ENCODE data around the gene FRK.

DNA sequence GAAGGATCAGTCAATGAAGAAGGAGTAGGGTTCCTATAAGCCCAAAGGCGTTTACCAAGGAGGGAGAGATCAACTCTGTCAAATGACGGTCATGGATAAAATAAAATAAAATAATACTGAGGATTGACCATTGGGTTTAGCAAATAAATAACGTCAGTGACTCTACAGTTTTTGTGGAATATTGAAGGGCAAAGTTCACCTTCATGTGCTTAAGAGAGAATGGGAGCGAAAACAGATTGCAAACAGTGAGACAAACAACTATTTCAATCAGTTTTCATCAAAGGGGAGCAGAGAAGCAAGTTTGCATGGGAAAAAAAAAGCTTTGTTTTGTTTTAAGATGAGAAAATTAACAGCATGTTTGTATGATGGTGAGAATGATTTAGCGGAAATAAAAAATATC is 22.4 kb upstream of the FRK start:
- TF ChIP-seq POLR2AphosphoS5 (IDR thresholded peaks at IDR 0.05; ENCODE audit: low read depth, low read length): no peak
- TF ChIP-seq POLR2A (IDR thresholded peaks at IDR 0.05; ENCODE audit: low read depth, low read length): no peak
- TF ChIP-seq SPI1 (IDR thresholded peaks at IDR 0.05; ENCODE audit: low read depth, low read length): no peak

All from GM12891 (cell line).